GM23338 (cell line): ENCODE data around the gene HTT-AS.

Experiments used
- CREB1 ChIP-seq: fragments of 250-450 bp; sonication (Bioruptor Pico); IDR thresholded peaks from 2 replicates; pipeline ENCODE4 v1.5.0; 2020; ENCODE audit warnings: low read depth, mild to moderate bottlenecking, moderate library complexity
- EZH2 ChIP-seq: fragments of 200-600 bp; sonication (generic); IDR thresholded peaks from one replicate; pipeline ENCODE4 v1.8.0; 2017; ENCODE audit warnings: antibody characterized with exemption, mild to moderate bottlenecking, low read depth; ENCODE audit not compliant: unreplicated experiment
- EZH2phosphoT487 ChIP-seq: fragments of 200-600 bp; sonication (generic); IDR thresholded peaks from one replicate; pipeline ENCODE4 v1.8.1; 2018; ENCODE audit warnings: antibody characterized with exemption; ENCODE audit not compliant: unreplicated experiment
- JUNB ChIP-seq: IDR thresholded peaks from one replicate; pipeline ENCODE4 v1.6.1; 2016; ENCODE audit warnings: antibody characterized with exemption; ENCODE audit not compliant: unreplicated experiment
- NANOG ChIP-seq: IDR thresholded peaks from 2 replicates; pipeline ENCODE4 v1.6.1; 2016; ENCODE audit warnings: antibody characterized with exemption, borderline replicate concordance
- POLR2AphosphoS5 ChIP-seq: IDR thresholded peaks from 2 replicates; pipeline ENCODE4 v1.6.1; 2016; ENCODE audit warnings: antibody characterized with exemption, low read depth
- STAT1 ChIP-seq: IDR thresholded peaks from one replicate; pipeline ENCODE4 v1.6.1; 2016; ENCODE audit warnings: antibody characterized with exemption; ENCODE audit not compliant: unreplicated experiment
- ZNF114 ChIP-seq: fragments of 250-450 bp; sonication (Bioruptor Pico); IDR thresholded peaks from 2 replicates; pipeline ENCODE4 v1.5.0; 2020; ENCODE audit warnings: mild to moderate bottlenecking, moderate library complexity
- ZNF331 ChIP-seq: fragments of 250-450 bp; sonication (Bioruptor Pico); IDR thresholded peaks from 2 replicates; pipeline ENCODE4 v1.5.0; 2020; ENCODE audit warnings: low read depth, mild to moderate bottlenecking, moderate library complexity
- TF ChIP-seq, protein P1 (sequence below), 2 experiments: fragments of 200-600 bp in 1 of 2; sonication (generic) in 1 of 2; conservative IDR thresholded peaks; 2 replicates each; pipeline versions ENCODE4 v1.5.1 to v1.6.1; 2016 to 2017; ENCODE audit warnings: antibody characterized with exemption in 2 of 2, low read depth in 2 of 2, mild to moderate bottlenecking in 2 of 2, moderate library complexity in 1 of 2
- TF ChIP-seq, protein P2 (sequence below): IDR thresholded peaks from 2 replicates; pipeline ENCODE4 v1.6.1; 2016; ENCODE audit warnings: antibody characterized with exemption
- TF ChIP-seq, protein P3 (sequence below): IDR thresholded peaks from one replicate; pipeline ENCODE4 v1.6.1; 2018; ENCODE audit warnings: antibody characterized with exemption; ENCODE audit not compliant: unreplicated experiment
- TF ChIP-seq, protein P4 (sequence below): fragments of 250-450 bp; sonication (Bioruptor Pico); IDR thresholded peaks from 2 replicates; pipeline ENCODE4 v1.5.0; 2020; ENCODE audit warnings: mild to moderate bottlenecking, moderate library complexity

DNA sequence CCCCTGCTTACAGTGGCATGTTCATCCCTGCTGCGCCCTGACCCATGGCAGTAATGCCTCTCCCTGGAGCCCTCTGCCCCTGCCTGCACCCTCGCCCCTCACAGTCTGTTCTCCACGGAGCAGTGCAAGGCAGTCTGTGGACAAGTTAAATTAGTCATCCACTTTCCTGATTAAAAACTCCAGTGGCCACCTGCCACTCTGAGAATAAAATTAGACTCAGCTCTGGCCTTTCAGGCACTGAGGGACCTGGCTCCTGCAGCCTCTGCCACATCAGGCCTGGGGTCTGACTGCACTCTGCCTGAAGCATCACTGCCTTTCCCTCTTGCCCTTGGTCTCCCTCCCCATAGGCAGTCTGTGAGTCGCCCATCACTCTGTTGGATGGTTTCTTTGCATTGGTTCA is 57.4 kb downstream of the HTT-AS start:
- no peak for TF ChIP-seq POLR2AphosphoS5
- TF ChIP-seq EZH2, result no peak
- TF ChIP-seq, protein P1, sequence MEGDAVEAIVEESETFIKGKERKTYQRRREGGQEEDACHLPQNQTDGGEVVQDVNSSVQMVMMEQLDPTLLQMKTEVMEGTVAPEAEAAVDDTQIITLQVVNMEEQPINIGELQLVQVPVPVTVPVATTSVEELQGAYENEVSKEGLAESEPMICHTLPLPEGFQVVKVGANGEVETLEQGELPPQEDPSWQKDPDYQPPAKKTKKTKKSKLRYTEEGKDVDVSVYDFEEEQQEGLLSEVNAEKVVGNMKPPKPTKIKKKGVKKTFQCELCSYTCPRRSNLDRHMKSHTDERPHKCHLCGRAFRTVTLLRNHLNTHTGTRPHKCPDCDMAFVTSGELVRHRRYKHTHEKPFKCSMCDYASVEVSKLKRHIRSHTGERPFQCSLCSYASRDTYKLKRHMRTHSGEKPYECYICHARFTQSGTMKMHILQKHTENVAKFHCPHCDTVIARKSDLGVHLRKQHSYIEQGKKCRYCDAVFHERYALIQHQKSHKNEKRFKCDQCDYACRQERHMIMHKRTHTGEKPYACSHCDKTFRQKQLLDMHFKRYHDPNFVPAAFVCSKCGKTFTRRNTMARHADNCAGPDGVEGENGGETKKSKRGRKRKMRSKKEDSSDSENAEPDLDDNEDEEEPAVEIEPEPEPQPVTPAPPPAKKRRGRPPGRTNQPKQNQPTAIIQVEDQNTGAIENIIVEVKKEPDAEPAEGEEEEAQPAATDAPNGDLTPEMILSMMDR (conservative IDR thresholded peaks at IDR 0.05; ENCODE audit: low read depth in 2 of 2), result no peak
- TF ChIP-seq, protein P2, sequence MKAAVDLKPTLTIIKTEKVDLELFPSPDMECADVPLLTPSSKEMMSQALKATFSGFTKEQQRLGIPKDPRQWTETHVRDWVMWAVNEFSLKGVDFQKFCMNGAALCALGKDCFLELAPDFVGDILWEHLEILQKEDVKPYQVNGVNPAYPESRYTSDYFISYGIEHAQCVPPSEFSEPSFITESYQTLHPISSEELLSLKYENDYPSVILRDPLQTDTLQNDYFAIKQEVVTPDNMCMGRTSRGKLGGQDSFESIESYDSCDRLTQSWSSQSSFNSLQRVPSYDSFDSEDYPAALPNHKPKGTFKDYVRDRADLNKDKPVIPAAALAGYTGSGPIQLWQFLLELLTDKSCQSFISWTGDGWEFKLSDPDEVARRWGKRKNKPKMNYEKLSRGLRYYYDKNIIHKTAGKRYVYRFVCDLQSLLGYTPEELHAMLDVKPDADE, result no peak
- TF ChIP-seq, protein P3, sequence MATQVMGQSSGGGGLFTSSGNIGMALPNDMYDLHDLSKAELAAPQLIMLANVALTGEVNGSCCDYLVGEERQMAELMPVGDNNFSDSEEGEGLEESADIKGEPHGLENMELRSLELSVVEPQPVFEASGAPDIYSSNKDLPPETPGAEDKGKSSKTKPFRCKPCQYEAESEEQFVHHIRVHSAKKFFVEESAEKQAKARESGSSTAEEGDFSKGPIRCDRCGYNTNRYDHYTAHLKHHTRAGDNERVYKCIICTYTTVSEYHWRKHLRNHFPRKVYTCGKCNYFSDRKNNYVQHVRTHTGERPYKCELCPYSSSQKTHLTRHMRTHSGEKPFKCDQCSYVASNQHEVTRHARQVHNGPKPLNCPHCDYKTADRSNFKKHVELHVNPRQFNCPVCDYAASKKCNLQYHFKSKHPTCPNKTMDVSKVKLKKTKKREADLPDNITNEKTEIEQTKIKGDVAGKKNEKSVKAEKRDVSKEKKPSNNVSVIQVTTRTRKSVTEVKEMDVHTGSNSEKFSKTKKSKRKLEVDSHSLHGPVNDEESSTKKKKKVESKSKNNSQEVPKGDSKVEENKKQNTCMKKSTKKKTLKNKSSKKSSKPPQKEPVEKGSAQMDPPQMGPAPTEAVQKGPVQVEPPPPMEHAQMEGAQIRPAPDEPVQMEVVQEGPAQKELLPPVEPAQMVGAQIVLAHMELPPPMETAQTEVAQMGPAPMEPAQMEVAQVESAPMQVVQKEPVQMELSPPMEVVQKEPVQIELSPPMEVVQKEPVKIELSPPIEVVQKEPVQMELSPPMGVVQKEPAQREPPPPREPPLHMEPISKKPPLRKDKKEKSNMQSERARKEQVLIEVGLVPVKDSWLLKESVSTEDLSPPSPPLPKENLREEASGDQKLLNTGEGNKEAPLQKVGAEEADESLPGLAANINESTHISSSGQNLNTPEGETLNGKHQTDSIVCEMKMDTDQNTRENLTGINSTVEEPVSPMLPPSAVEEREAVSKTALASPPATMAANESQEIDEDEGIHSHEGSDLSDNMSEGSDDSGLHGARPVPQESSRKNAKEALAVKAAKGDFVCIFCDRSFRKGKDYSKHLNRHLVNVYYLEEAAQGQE, result no peak
- no peak for TF ChIP-seq ZNF331
- no peak for TF ChIP-seq JUNB
- TF ChIP-seq CREB1 (CRISPR knock-in tag), result no peak
- TF ChIP-seq EZH2phosphoT487, result no peak
- no peak for TF ChIP-seq NANOG
- TF ChIP-seq ZNF114 (CRISPR knock-in tag), result no peak
- no peak for TF ChIP-seq STAT1
- TF ChIP-seq, protein P4, sequence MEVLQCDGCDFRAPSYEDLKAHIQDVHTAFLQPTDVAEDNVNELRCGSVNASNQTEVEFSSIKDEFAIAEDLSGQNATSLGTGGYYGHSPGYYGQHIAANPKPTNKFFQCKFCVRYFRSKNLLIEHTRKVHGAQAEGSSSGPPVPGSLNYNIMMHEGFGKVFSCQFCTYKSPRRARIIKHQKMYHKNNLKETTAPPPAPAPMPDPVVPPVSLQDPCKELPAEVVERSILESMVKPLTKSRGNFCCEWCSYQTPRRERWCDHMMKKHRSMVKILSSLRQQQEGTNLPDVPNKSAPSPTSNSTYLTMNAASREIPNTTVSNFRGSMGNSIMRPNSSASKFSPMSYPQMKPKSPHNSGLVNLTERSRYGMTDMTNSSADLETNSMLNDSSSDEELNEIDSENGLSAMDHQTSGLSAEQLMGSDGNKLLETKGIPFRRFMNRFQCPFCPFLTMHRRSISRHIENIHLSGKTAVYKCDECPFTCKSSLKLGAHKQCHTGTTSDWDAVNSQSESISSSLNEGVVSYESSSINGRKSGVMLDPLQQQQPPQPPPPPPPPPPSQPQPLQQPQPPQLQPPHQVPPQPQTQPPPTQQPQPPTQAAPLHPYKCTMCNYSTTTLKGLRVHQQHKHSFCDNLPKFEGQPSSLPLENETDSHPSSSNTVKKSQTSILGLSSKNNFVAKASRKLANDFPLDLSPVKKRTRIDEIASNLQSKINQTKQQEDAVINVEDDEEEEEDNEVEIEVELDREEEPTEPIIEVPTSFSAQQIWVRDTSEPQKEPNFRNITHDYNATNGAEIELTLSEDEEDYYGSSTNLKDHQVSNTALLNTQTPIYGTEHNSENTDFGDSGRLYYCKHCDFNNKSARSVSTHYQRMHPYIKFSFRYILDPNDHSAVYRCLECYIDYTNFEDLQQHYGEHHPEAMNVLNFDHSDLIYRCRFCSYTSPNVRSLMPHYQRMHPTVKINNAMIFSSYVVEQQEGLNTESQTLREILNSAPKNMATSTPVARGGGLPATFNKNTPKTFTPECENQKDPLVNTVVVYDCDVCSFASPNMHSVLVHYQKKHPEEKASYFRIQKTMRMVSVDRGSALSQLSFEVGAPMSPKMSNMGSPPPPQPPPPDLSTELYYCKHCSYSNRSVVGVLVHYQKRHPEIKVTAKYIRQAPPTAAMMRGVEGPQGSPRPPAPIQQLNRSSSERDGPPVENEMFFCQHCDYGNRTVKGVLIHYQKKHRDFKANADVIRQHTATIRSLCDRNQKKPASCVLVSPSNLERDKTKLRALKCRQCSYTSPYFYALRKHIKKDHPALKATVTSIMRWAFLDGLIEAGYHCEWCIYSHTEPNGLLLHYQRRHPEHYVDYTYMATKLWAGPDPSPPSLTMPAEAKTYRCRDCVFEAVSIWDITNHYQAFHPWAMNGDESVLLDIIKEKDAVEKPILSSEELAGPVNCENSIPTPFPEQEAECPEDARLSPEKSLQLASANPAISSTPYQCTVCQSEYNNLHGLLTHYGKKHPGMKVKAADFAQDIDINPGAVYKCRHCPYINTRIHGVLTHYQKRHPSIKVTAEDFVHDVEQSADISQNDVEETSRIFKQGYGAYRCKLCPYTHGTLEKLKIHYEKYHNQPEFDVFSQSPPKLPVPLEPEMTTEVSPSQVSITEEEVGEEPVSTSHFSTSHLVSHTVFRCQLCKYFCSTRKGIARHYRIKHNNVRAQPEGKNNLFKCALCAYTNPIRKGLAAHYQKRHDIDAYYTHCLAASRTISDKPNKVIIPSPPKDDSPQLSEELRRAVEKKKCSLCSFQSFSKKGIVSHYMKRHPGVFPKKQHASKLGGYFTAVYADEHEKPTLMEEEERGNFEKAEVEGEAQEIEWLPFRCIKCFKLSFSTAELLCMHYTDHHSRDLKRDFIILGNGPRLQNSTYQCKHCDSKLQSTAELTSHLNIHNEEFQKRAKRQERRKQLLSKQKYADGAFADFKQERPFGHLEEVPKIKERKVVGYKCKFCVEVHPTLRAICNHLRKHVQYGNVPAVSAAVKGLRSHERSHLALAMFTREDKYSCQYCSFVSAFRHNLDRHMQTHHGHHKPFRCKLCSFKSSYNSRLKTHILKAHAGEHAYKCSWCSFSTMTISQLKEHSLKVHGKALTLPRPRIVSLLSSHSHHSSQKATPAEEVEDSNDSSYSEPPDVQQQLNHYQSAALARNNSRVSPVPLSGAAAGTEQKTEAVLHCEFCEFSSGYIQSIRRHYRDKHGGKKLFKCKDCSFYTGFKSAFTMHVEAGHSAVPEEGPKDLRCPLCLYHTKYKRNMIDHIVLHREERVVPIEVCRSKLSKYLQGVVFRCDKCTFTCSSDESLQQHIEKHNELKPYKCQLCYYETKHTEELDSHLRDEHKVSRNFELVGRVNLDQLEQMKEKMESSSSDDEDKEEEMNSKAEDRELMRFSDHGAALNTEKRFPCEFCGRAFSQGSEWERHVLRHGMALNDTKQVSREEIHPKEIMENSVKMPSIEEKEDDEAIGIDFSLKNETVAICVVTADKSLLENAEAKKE (CRISPR knock-in tag), result no peak
